T-helper 1 cell treated with Interleukin-12 subunit alpha and Interleukin-12 subunit beta and Interleukin-4 antibody, amounts not matched to agents 30 ng/mL and 1 ng/mL, for 36 hours (primary cell): ENCODE results near the gene COL13A1. TPM values are rescaled to one million over a fixed set of nuclear protein-coding genes. Genes with fewer than 3 reads are reported as not detected.

Experiments used
- intact Hi-C: fragments of 100-400 bp; cut with micrococcal nuclease; formaldehyde crosslinking; loops from one replicate; pipeline ENCODE4 v1.15.1; 2024
- total RNA-seq: library from RNA; stranded (reverse); gene quantifications from 2 replicates; pipeline ENCODE4 v1.2.3, GENCODE V29; 2022

COL13A1 gene
- total RNA-seq, 1 donor from 2014 or later, result not detected

DNA sequence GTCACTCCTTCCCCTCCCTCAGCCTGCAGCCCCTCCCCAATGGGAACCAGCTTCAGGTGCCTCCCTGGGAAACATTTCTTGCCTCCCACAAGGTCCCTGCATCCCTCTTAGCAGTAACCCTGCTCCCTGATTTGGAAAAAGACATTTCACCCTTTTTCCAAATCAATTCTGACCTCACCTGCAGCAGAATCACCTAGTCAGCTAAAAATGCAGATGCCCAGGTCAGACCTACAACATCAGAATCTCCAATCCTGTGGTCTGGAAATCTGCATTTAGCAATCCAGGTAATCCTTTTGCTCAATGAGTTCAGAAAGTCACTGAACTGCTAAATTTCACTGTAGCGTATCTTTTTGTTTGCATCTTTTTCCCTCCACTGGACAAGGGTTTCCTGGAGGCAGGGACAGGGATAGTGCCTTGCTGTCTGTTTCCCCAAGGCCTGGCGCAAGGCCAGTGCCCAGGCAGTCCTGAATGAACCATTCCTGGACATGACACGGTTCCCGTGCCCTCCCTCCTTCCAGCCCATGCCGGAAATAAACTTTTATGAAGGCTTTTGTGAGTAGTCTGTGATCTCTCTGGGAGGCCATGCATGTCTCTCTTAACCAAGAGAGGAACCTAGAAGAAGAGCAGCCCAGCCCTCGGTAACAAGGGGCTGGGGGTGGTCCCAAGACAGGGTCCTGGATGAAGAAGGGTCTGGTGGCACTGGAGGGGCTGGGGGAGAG lies 44.0 kb downstream of the COL13A1 start:
- intact Hi-C loops, result no loop called here

DNA sequence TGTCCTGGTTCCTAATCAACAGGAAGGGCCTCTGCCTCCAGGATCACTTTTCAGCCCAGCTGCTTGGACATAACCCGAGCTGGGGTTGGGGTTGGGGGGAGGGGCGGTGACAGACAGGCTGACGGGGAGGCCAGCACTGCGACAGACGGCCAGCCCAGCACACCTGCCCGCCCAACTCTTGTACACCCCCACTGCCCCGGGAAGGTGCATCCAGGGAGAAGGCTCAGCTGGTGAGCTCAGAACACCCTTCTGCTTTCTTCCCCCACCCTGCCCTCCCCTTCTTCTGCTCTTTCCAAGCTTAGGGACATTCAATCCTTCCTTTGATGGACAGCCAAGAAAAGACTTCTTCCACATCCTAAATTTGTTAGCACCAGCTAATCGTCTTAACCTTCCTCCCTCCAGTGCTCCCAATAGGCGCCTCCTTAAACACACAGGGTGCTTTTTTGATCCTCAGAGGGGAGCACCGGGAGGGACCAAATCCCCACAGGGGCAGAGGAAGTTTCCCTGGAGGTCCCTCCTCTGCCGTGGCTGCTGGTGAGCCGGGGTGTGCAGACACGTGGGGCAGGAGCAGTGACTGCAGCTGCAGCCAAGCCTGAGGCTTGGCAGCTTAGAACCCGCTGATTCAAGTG lies 44.7 kb downstream of the COL13A1 start:
- intact Hi-C loops, result no loop called here

GRCh38 chr10:69847458-69847857 lies 45.8 kb downstream of the COL13A1 start:
- intact Hi-C loops, result no loop called here

GRCh38 chr10:69847883-69848282 lies 46.2 kb downstream of the COL13A1 start:
- intact Hi-C loops, result no loop called here

DNA sequence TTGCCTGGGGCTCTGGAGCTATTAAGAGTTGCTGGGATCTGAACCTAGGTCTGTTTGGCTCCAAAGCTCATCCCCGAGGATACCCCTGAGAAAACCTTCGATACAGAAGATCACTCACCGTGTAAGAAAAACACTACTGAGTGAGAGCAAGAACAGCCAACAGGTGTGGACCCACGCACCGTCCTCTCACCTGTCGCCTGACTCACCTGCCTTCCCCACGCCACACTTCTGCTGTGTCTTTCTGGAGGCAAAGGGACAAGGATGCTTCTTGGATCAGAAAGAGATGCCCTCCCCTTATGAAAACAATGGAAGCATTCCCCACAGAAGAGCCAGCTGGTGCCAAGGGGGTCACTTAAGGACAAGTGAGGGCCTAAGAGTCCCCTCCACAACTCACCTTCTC lies 46.7 kb downstream of the COL13A1 start:
- intact Hi-C loops, result no loop called here

DNA sequence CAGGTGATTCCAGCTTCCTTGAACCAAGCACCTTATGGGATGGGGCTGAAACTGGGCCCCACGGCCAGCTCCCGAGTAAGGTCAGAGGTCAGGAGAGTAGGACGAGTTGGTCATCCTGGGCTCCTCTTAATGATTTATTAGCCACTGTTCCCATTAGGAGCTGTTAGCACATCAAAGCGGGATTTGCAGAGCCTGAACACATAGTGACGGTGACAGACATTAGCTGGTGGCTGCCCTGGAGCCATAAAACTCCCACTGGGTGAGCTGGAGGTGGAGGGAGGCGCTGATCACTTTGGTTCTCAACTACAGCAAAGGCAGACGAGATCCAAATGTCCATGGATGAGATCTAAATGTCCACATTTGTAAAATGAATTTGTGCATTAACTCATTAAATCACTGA lies 48.1 kb downstream of the COL13A1 start:
- intact Hi-C loops, result no loop called here

- intact Hi-C loops, result no loop called here
These were observed 48.7 kb downstream of the COL13A1 start for GRCh38 chr10:69850440-69850839.

GRCh38 chr10:69851306-69851705 lies 49.6 kb downstream of the COL13A1 start:
- intact Hi-C loops, result no loop called here

DNA sequence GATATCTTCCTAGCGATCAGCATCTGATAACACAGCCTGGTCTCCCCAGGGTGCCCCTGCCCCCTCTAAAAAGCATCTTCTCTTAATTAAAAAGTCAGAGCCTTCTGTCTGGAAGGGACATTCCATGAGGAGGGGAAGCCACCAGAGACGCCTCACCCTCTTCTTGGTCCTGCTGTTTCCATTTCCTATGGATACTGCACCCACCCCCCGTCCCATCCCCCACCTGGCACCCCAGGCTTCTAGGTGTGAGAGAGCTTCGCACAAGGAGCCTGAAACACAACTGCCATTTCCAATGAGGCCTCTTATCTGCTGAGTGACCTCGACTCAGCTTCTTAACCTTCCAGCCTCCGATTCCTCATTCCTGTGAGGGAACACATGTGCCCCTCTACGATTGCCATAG lies 51.4 kb downstream of the COL13A1 start:
- intact Hi-C loops, result no loop called here

GRCh38 chr10:69854511-69855345 lies 53.0 kb downstream of the COL13A1 start:
- intact Hi-C loops, result no loop called here

- intact Hi-C loops, result no loop called here
These were observed 53.8 kb downstream of the COL13A1 start for GRCh38 chr10:69855346-69856111.

DNA sequence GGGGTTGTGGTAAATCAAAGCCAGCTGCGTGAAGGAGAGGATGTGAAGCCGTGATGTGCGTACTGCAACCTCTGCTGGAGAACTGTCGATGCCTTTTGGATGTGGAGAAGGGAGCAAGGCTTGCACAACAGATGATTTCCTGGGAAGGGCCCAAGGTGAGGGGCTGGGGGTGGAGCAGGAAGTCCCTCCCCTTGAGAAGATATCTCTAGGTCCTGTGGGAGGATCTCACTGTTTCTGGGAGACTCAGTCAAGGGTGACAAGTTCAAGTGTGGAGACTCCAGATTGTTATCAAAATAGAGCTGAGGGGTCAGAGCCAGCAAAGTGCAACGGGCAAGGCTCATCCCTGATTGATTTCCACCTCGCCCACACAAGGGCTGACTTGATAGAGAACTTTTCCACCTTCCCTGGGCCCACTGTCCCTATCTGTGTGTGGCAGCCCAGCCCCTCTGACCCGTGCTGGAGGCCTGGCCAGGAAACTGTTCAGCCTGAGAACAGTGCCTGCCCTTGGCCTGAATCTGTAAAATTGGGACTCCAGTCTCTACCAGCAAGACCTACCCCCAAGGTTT lies 55.0 kb downstream of the COL13A1 start:
- intact Hi-C loops, result no loop called here

DNA sequence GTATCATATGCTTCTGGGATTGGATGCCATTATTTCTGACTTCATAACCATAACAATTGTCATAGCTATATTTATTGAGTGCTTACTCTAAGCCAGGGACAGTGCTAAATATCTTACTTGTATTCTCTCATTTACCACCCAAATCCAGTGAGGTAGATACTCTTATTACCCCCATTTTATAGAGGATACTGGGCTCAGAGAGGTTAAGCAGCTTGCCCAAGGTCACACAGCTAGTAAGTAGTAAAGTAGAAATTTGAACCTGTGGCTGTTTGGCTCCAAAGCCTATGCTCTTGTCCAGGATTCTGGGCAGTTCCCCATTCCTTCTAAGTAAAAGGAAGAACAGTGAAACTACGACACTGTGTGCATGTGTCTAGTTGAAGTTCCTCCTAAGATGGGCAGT lies 56.5 kb downstream of the COL13A1 start:
- intact Hi-C loops, result no loop called here

- intact Hi-C loops, result no loop called here
These were observed 58.6 kb downstream of the COL13A1 start for GRCh38 chr10:69860271-69860670.

DNA sequence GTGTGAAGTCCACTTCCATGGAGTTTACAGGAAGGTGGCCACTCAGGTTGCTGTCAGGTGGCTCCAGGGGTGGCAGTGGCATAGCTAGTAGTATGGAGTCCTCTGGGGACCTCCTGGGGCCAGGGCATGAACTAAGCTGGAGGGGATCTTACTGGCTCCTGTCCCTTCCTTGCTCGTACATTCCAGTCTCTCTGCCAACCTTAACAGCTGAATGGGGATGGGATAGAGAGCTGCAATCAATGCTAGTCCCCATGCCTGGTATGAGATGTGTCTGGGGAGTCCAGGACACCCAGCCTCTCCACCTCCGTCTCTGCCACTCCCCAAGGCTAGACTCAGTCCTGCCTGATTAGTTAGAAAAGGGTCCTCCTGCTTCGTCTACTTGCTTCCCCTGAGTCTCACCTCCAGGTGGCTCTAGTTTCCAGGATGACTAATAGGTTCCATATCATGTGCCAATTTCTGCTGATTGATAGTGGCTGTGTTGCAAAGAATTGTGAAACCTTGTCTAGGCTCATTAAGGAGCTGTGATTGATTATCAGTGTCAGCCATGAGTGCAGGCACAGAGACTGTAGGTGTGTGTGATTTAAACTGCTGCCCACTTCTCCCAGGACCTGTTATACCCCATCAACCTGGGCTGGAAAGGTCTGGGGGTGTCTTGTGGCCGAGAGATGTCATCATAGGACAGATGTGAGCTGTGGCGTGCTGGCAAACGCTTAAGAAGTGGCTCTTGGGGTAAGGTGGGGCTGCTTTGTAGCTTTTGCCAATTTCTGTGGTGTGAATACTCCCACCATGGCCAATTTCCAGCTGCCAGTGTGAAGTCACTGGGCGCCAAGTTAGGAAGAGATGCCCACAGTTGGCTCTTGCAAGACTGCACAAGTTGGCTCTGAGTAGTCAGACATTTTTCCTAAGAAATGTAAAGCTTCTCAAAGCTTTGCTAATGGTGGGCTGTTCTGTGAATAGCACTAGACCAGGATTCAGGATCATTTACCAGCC lies 59.8 kb downstream of the COL13A1 start:
- intact Hi-C loops, result no loop called here

- intact Hi-C loops, result no loop called here
These were observed 61.3 kb downstream of the COL13A1 start for GRCh38 chr10:69862882-69863530.

GRCh38 chr10:69863580-69863979 lies 61.9 kb downstream of the COL13A1 start:
- intact Hi-C loops, result no loop called here

GRCh38 chr10:69864321-69864720 lies 62.6 kb downstream of the COL13A1 start:
- intact Hi-C loops, result no loop called here

DNA sequence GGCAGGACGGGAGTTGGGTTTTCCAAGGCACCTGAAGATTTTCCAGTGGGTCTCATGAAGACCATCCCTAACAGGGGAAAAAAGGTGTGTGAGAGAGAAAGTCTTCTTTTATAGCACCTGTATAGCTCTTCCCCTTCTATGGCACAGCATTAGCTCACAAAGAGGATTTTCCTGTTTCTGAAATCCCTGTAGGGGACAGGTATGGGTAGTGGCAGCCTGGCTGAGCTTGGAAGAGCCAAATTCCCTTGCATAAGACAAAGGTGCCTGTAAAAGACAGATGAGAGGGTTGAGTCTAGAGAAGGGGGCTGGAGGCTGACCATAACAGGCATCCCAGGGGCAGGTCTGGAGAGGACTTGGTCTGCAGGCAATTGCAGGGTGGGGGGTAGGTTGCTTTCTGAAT lies 63.7 kb downstream of the COL13A1 start:
- intact Hi-C loops, result no loop called here
